HCT116 (cell line): ENCODE data around the gene TUBB4B. TPM values are rescaled to one million over a fixed set of nuclear protein-coding genes. Genes with fewer than 3 reads are reported as not detected.

Source experiments
- ATAC-seq: fragments of 200-7000 bp; cut with Tn5 transposase; 2 replicates; pipeline ENCODE4 v1.9.1; 2020; ENCODE audit warnings: mild to moderate bottlenecking, moderate library complexity
- BruUV-seq: library from RNA; stranded (reverse); fragments of 400-500 nt; replicated peaks from 2 replicates; lab custom pipeline; 2021; lab: Mats Ljungman, UMichigan
- CTCF ChIA-PET: fragments of 300-600 bp; sonication (Branson Sonifier 250); formaldehyde crosslinking; loops from one replicate; lab custom pipeline; 2021; ENCODE audit warnings: antibody characterized with exemption; lab: Charles Lee
- POLR2A ChIA-PET: fragments of 300-600, 350-600 bp; sonication (Branson Sonifier 250); formaldehyde crosslinking; loops from one replicate; lab custom pipeline; 2021; ENCODE audit warnings: antibody characterized with exemption; lab: Charles Lee
- RAD21 ChIA-PET, 2 experiments: fragments of 300-600 bp; sonication (Branson Sonifier 250); formaldehyde crosslinking; loops; one replicate each; lab custom pipeline; 2023; ENCODE audit warnings: low total read pairs in 2 of 2; ENCODE audit not compliant: uncharacterized antibody in 2 of 2, unreplicated experiment in 2 of 2, low non-redundant PET in 1 of 2; lab: Charles Lee
- DNase-seq: peaks from one replicate; pipeline ENCODE4 v3.0.0-alpha.2; 2010; ENCODE audit warnings: low read depth, low spot score
- H2AFZ ChIP-seq: fragments of 200-600 bp; shearing (Covaris generic), sonication (generic); 2 replicates; pipeline ENCODE4 v1.6.1; 2017; ENCODE audit warnings: low read depth, mixed run types, mixed read lengths, antibody characterized with exemption, low read length; ENCODE audit not compliant: poor library complexity, severe bottlenecking
- H3K27ac ChIP-seq: 2 replicates; pipeline ENCODE4 v1.5.1; 2012; ENCODE audit warnings: low read depth, low read length
- H3K27me3 ChIP-seq: fragments of 200-600 bp; sonication (generic); 2 replicates; pipeline ENCODE4 v1.6.1; 2016; ENCODE audit warnings: mixed run types, low read length, mixed read lengths; ENCODE audit not compliant: insufficient read depth
- H3K36me3 ChIP-seq, 2 experiments: fragments of 200-500 bp in 1 of 2; fragments of 200-600 bp in 1 of 2; sonication (Bioruptor generic) in 1 of 2; sonication (generic) in 1 of 2; 2 replicates each; pipeline versions ENCODE4 v1.5.1 to v1.6.1; 2014 to 2016; ENCODE audit warnings: low read length in 2 of 2, inconsistent platforms in 1 of 2, mixed read lengths in 1 of 2, mixed run types in 1 of 2; ENCODE audit not compliant: insufficient read depth in 2 of 2, control insufficient read depth in 1 of 2
- H3K4me1 ChIP-seq, 2 experiments: fragments of 200-600 bp in 1 of 2; sonication (generic) in 1 of 2; 2 replicates each; pipeline versions ENCODE4 v1.5.1 to v1.6.1; 2012 to 2017; ENCODE audit warnings: low read length in 2 of 2, inconsistent platforms in 1 of 2, mild to moderate bottlenecking in 1 of 2, mixed read lengths in 1 of 2, mixed run types in 1 of 2, moderate library complexity in 1 of 2; ENCODE audit not compliant: insufficient read depth in 2 of 2, control insufficient read depth in 1 of 2
- H3K4me2 ChIP-seq: fragments of 200-600 bp; sonication (generic); 2 replicates; pipeline ENCODE4 v1.6.1; 2017; ENCODE audit warnings: mixed run types, low read length, mixed read lengths
- H3K4me3 ChIP-seq, 2 experiments: fragments of 200-600 bp in 1 of 2; sonication (generic) in 1 of 2; replicated peaks in 1 of 2; 2 replicates each; pipeline ENCODE4 v1.5.1; 2011 to 2016; ENCODE audit warnings: low read length in 2 of 2, control low read depth in 1 of 2, low read depth in 1 of 2, mild to moderate bottlenecking in 1 of 2, mixed read lengths in 1 of 2, mixed run types in 1 of 2
- H3K79me2 ChIP-seq: fragments of 200-600 bp; sonication (generic); 2 replicates; pipeline ENCODE4 v1.6.1; 2017; ENCODE audit warnings: mild to moderate bottlenecking, mixed run types, low read length, moderate library complexity, mixed read lengths; ENCODE audit not compliant: insufficient read depth
- H3K9ac ChIP-seq: fragments of 200-600 bp; sonication (generic); 2 replicates; pipeline ENCODE4 v1.6.1; 2016; ENCODE audit warnings: low read length, mixed read lengths
- H3K9me2 ChIP-seq: fragments of 200-600 bp; sonication (generic), shearing (Covaris generic); 2 replicates; pipeline ENCODE4 v1.6.1; 2017; ENCODE audit warnings: mixed run types, mild to moderate bottlenecking, moderate library complexity; ENCODE audit not compliant: insufficient read depth
- H3K9me3 ChIP-seq, 2 experiments: fragments of 200-500 bp in 1 of 2; fragments of 200-600 bp in 1 of 2; sonication (Bioruptor generic) in 1 of 2; sonication (generic) in 1 of 2; 2 replicates each; pipeline ENCODE4 v1.6.1; 2014 to 2017; ENCODE audit warnings: low read length in 2 of 2, mixed read lengths in 2 of 2, inconsistent platforms in 1 of 2, low read depth in 1 of 2, mild to moderate bottlenecking in 1 of 2, mixed run types in 1 of 2, moderate library complexity in 1 of 2; ENCODE audit not compliant: control insufficient read depth in 1 of 2, insufficient read depth in 1 of 2
- H4K20me1 ChIP-seq: fragments of 200-600 bp; sonication (generic), shearing (Covaris generic); 2 replicates; pipeline ENCODE4 v1.6.1; 2017; ENCODE audit warnings: mixed run types, mild to moderate bottlenecking, moderate library complexity; ENCODE audit not compliant: insufficient read depth
- ATF3 ChIP-seq: IDR thresholded peaks from 2 replicates; pipeline ENCODE4 v1.6.1; 2012
- CTCF ChIP-seq, 3 experiments: fragments of 200-600 bp in 1 of 3; sonication (generic) in 1 of 3; IDR thresholded peaks in 2 of 3; conservative IDR thresholded peaks in 1 of 3; 2 replicates each; pipeline ENCODE4 v1.5.1; 2012 to 2017; ENCODE audit warnings: low read depth in 2 of 3, low read length in 2 of 3, antibody characterized with exemption in 1 of 3, borderline replicate concordance in 1 of 3, control low read depth in 1 of 3, mild to moderate bottlenecking in 1 of 3, mixed read lengths in 1 of 3, mixed run types in 1 of 3, moderate library complexity in 1 of 3; ENCODE audit not compliant: insufficient read depth in 1 of 3
- ELF1 ChIP-seq: IDR thresholded peaks from 2 replicates; pipeline ENCODE4 v1.6.1; 2012; ENCODE audit warnings: low read depth, borderline replicate concordance
- EZH2 ChIP-seq: fragments of 200-600 bp; sonication (generic); IDR thresholded peaks from 2 replicates; pipeline ENCODE4 v1.6.1; 2017; ENCODE audit warnings: antibody characterized with exemption, mixed run types
- FOSL1 ChIP-seq: IDR thresholded peaks from 2 replicates; pipeline ENCODE4 v1.6.1; 2012; ENCODE audit warnings: low read depth
- JUND ChIP-seq: IDR thresholded peaks from 2 replicates; pipeline ENCODE4 v1.6.1; 2012
- POLR2A ChIP-seq: IDR thresholded peaks from 2 replicates; pipeline ENCODE4 v1.7.0; 2011; ENCODE audit warnings: borderline replicate concordance; ENCODE audit not compliant: insufficient read depth, insufficient read length; ENCODE audit errors: extremely low read depth
- POLR2AphosphoS5 ChIP-seq: IDR thresholded peaks from 2 replicates; pipeline ENCODE4 v1.6.1; 2011; ENCODE audit warnings: mild to moderate bottlenecking, low read depth, low read length, moderate library complexity
- RAD21 ChIP-seq: IDR thresholded peaks from 2 replicates; pipeline ENCODE4 v1.6.1; 2012; ENCODE audit warnings: low read depth, mild to moderate bottlenecking
- SP1 ChIP-seq: IDR thresholded peaks from 2 replicates; pipeline ENCODE4 v1.6.1; 2012; ENCODE audit warnings: low read depth
- SRF ChIP-seq: IDR thresholded peaks from 2 replicates; pipeline ENCODE4 v1.6.1; 2012; ENCODE audit warnings: low read depth
- TCF7L2 ChIP-seq: IDR thresholded peaks from 2 replicates; pipeline ENCODE4 v1.7.0; 2011; ENCODE audit warnings: borderline replicate concordance, inconsistent platforms; ENCODE audit not compliant: insufficient read depth, insufficient read length; ENCODE audit errors: extremely low read depth
- ZBTB33 ChIP-seq: IDR thresholded peaks from 2 replicates; pipeline ENCODE4 v1.6.1; 2011; ENCODE audit warnings: mild to moderate bottlenecking, low read length, moderate library complexity; ENCODE audit not compliant: insufficient replicate concordance; ENCODE audit errors: extremely low read depth
- intact Hi-C: fragments of 100-400 bp; cut with micrococcal nuclease; formaldehyde crosslinking; loops from 2 replicates; pipeline ENCODE4 v1.10.0; 2022
- total RNA-seq: library from RNA; stranded (reverse); gene quantifications from one replicate; pipeline ENCODE4 v1.2.1, GENCODE V29; 2021; ENCODE audit not compliant: unreplicated experiment

The TUBB4B gene
- total RNA-seq, 1 experiment from 2014 or later = 502 TPM

GRCh38 chr9:137252555-137253506, 11.7 kb downstream of the TUBB4B start:
- Histone ChIP-seq H2AFZ (no peak overlapping the region), H3K9ac (no peak overlapping the region), H4K20me1 (no peaks in the 10 kb centered on the region), H3K27ac (peak overlapping the region; percentile 91; the same call in 1 of the 2 replicates), H3K27me3 (no peaks in the 10 kb centered on the region), H3K4me1 (peaks cover 21 to 42% of the 10 kb centered on the region in 2 experiments), H3K4me3 (no peak overlapping the region), H3K9me3 (no peaks in the 10 kb centered on the region), H3K4me2 (0 out of 2 replicates have a peak overlapping the region, but pooled peaks have one; percentile 9), H3K79me2 (peaks cover 21% of the 10 kb centered on the region), H3K36me3 (peaks cover 6 to 13% of the 10 kb centered on the region in 2 experiments; a peak in 3 of 4 replicates), H3K9me2 (no peaks in the 10 kb centered on the region)
- intact Hi-C loops = no loop called here
- DNase-seq (no peak), ATAC-seq (peak; percentile 41)
- ChIA-PET RAD21 (no interaction called here), POLR2A (interaction anchor here (0.9 to 5.9 kb wide), 2 partner anchors 11 to 12 kb away, joined by 3 to 39 read pairs; partner anchors contain the start of gene TUBB4B), CTCF (interaction anchor here (1.0 kb wide), 1 partner anchor 16 kb away, joined by 3 read pairs; no protein-coding TSS in a partner anchor)
- BruUV-seq = no TSS peak
- TF ChIP-seq CTCF (IDR thresholded peaks at IDR 0.05 in 2 of 3, conservative IDR thresholded peaks at IDR 0.05 in 1 of 3; ENCODE audit: borderline replicate concordance in 1 of 3, insufficient read depth in 1 of 3, low read depth in 2 of 3, low read length in 2 of 3) (no peak), RAD21 (no peak), SP1 (no peak), ZBTB33 (no peak), JUND (no peak), EZH2 (no peak), TCF7L2 (no peak), ELF1 (no peak), SRF (no peak), ATF3 (no peak), FOSL1 (no peak), POLR2AphosphoS5 (no peak), POLR2A (no peak)
